ENCODE data around the gene TEX30.

DNA sequence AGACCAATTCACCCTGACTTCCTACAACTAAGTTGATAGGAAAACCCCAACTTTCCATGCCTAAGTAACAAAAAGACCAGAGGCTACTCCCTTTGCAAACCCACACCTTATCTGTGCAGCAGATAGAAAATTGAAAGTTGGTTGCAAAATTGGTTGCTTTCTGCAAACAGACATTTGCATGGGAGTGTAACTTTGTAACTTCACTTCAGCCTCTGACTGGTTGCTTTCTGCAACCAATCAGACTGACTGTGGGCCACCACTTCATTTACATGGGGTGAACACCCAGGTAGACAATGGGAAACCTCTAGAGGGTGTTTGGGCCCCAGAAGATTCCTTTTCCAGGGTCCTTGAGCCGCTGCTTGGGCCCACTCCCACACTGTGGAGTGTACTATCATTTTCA lies 9.8 kb downstream of the TEX30 start:
- TF ChIP-seq, protein P1, sequence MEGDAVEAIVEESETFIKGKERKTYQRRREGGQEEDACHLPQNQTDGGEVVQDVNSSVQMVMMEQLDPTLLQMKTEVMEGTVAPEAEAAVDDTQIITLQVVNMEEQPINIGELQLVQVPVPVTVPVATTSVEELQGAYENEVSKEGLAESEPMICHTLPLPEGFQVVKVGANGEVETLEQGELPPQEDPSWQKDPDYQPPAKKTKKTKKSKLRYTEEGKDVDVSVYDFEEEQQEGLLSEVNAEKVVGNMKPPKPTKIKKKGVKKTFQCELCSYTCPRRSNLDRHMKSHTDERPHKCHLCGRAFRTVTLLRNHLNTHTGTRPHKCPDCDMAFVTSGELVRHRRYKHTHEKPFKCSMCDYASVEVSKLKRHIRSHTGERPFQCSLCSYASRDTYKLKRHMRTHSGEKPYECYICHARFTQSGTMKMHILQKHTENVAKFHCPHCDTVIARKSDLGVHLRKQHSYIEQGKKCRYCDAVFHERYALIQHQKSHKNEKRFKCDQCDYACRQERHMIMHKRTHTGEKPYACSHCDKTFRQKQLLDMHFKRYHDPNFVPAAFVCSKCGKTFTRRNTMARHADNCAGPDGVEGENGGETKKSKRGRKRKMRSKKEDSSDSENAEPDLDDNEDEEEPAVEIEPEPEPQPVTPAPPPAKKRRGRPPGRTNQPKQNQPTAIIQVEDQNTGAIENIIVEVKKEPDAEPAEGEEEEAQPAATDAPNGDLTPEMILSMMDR (IDR thresholded peaks at IDR 0.05), result no peak
- TF ChIP-seq POLR2A (IDR thresholded peaks at IDR 0.05), result no peak

All from lower leg skin (tissue), 3 donors.